HEK293 (cell line): ENCODE measurements around the gene OPRM1.

Experiments used
- HOXA7 ChIP-seq: sonication (generic); formaldehyde crosslinking; IDR thresholded peaks from 2 replicates; pipeline ENCODE4 v1.8.1; 2022; ENCODE audit warnings: missing genetic modification reagents, borderline replicate concordance
- PRDM10 ChIP-seq: fragments of 450-650 bp; formaldehyde crosslinking; IDR thresholded peaks from 2 replicates; pipeline ENCODE4 v1.5.1; 2016; ENCODE audit warnings: missing biosample characterization, missing genetic modification characterization
- TCF7L2 ChIP-seq: IDR thresholded peaks from 2 replicates; pipeline ENCODE4 v1.6.1; 2011; ENCODE audit warnings: low read depth, mild to moderate bottlenecking, inconsistent platforms, low read length, moderate library complexity, borderline replicate concordance
- ZBTB1 ChIP-seq: fragments of 450-650 bp; formaldehyde crosslinking; IDR thresholded peaks from 2 replicates; pipeline ENCODE4 v1.5.1; 2016; ENCODE audit warnings: missing biosample characterization, missing genetic modification characterization
- ZNF114 ChIP-seq: fragments of 450-650 bp; formaldehyde crosslinking; IDR thresholded peaks from 2 replicates; pipeline ENCODE4 v1.5.0; 2017; ENCODE audit warnings: missing biosample characterization, missing genetic modification characterization
- ZNF274 ChIP-seq, 2 experiments: fragments of 200-500 bp in 1 of 2; fragments of 450-650 bp in 1 of 2; sonication (Bioruptor generic) in 1 of 2; formaldehyde crosslinking in 1 of 2; IDR thresholded peaks; 2 replicates each; pipeline versions ENCODE4 v1.5.1 to v1.6.1; 2014 to 2016; ENCODE audit warnings: borderline replicate concordance in 1 of 2, inconsistent platforms in 1 of 2, low read length in 1 of 2, missing biosample characterization in 1 of 2, missing genetic modification characterization in 1 of 2
- ZNF610 ChIP-seq: fragments of 450-650 bp; formaldehyde crosslinking; IDR thresholded peaks from 2 replicates; pipeline ENCODE4 v1.5.1; 2016; ENCODE audit warnings: missing biosample characterization, missing genetic modification characterization, borderline replicate concordance
- ZNF768 ChIP-seq: fragments of 450-650 bp; formaldehyde crosslinking; IDR thresholded peaks from 2 replicates; pipeline ENCODE4 v1.5.1; 2018; ENCODE audit warnings: missing biosample characterization, mild to moderate bottlenecking, missing genetic modification characterization
- TF ChIP-seq, protein P1 (sequence below): fragments of 450-650 bp; formaldehyde crosslinking; IDR thresholded peaks from 2 replicates; pipeline ENCODE4 v1.5.1; 2016; ENCODE audit warnings: missing biosample characterization, missing genetic modification characterization
- TF ChIP-seq, protein P2 (sequence below): fragments of 450-650 bp; formaldehyde crosslinking; IDR thresholded peaks from 2 replicates; pipeline ENCODE4 v1.5.1; 2016; ENCODE audit warnings: missing biosample characterization, missing genetic modification characterization

DNA sequence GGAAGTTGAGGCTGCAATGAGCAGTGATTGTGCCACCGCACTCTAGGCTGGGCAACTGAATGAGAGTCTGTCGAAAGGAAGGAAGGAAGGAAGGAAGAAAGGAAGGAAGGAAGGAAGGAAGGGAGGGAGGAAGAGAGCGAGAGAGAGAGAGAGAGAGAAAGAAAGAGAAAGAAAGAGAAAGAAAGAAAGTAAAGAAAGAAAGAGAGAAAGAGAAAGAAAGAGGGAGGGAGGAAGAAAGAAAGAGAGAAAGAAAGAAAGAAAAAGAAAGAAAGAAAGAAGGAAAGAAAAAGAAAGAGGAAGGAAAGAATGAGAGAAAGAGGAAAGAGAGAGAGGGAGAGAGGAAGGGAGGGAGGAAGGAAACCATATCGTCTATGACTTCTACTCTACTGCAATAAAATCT lies 60.2 kb downstream of the OPRM1 start:
- TF ChIP-seq, protein P1, sequence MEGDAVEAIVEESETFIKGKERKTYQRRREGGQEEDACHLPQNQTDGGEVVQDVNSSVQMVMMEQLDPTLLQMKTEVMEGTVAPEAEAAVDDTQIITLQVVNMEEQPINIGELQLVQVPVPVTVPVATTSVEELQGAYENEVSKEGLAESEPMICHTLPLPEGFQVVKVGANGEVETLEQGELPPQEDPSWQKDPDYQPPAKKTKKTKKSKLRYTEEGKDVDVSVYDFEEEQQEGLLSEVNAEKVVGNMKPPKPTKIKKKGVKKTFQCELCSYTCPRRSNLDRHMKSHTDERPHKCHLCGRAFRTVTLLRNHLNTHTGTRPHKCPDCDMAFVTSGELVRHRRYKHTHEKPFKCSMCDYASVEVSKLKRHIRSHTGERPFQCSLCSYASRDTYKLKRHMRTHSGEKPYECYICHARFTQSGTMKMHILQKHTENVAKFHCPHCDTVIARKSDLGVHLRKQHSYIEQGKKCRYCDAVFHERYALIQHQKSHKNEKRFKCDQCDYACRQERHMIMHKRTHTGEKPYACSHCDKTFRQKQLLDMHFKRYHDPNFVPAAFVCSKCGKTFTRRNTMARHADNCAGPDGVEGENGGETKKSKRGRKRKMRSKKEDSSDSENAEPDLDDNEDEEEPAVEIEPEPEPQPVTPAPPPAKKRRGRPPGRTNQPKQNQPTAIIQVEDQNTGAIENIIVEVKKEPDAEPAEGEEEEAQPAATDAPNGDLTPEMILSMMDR (tag by site-specific recombination), result no peak
- no peak for TF ChIP-seq ZNF768 (tag by site-specific recombination)
- no peak for TF ChIP-seq HOXA7 (CRISPR knock-in tag)
- no peak for TF ChIP-seq ZBTB1
- no peak for TF ChIP-seq PRDM10
- TF ChIP-seq ZNF114 (tag by site-specific recombination), result no peak
- TF ChIP-seq, protein P2, sequence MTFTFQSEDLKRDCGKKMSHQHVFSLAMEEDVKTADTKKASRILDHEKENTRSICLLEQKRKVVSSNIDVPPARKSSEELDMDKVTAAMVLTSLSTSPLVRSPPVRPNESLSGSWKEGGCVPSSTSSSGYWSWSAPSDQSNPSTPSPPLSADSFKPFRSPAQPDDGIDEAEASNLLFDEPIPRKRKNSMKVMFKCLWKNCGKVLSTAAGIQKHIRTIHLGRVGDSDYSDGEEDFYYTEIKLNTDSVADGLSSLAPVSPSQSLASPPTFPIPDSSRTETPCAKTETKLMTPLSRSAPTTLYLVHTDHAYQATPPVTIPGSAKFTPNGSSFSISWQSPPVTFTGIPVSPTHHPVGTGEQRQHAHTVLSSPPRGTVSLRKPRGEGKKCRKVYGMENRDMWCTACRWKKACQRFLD (tag by site-specific recombination), result no peak
- TF ChIP-seq ZNF274 (IDR thresholded peaks at IDR 0.05; ENCODE audit: low read length), result no peak
- no peak for TF ChIP-seq ZNF274 (tag by site-specific recombination; IDR thresholded peaks at IDR 0.05; ENCODE audit: borderline replicate concordance)
- no peak for TF ChIP-seq ZNF610 (tag by site-specific recombination)
- no peak for TF ChIP-seq TCF7L2
